Brain microvascular endothelial cell (primary cell): ENCODE results near the gene CCDC146.

ENCODE experiments used
- DNase-seq: peaks from one replicate; pipeline ENCODE4 v3.0.0-alpha.2; 2020
- H3K27ac ChIP-seq: fragments of 250-450 bp; sonication (Bioruptor Pico); 2 replicates; pipeline ENCODE4 v1.5.1; 2020; ENCODE audit warnings: mild to moderate bottlenecking, moderate library complexity
- H3K27me3 ChIP-seq: fragments of 250-450 bp; sonication (Bioruptor Pico); replicated peaks from 2 replicates; pipeline ENCODE4 v1.5.1; 2020; ENCODE audit warnings: mild to moderate bottlenecking
- H3K36me3 ChIP-seq: fragments of 250-450 bp; sonication (Bioruptor Pico); replicated peaks from 2 replicates; pipeline ENCODE4 v1.5.1; 2020; ENCODE audit warnings: mild to moderate bottlenecking
- H3K4me3 ChIP-seq: 2 replicates; pipeline ENCODE4 v1.5.1; 2011; ENCODE audit warnings: low read depth, mild to moderate bottlenecking, control low read depth, low read length, moderate library complexity
- CTCF ChIP-seq: IDR thresholded peaks from 2 replicates; pipeline ENCODE4 v1.5.1; 2011; ENCODE audit warnings: low read depth, mild to moderate bottlenecking, moderate library complexity, low read length, control low read depth, inconsistent platforms; ENCODE audit errors: missing control alignments
- in situ Hi-C: cut with HindIII; loops from 2 replicates; pipeline ENCODE4 v1.10.0; 2017; ENCODE audit warnings: low sequenced_read_pairs, low pct_ligation_motif_present

The CCDC146 gene

DNA sequence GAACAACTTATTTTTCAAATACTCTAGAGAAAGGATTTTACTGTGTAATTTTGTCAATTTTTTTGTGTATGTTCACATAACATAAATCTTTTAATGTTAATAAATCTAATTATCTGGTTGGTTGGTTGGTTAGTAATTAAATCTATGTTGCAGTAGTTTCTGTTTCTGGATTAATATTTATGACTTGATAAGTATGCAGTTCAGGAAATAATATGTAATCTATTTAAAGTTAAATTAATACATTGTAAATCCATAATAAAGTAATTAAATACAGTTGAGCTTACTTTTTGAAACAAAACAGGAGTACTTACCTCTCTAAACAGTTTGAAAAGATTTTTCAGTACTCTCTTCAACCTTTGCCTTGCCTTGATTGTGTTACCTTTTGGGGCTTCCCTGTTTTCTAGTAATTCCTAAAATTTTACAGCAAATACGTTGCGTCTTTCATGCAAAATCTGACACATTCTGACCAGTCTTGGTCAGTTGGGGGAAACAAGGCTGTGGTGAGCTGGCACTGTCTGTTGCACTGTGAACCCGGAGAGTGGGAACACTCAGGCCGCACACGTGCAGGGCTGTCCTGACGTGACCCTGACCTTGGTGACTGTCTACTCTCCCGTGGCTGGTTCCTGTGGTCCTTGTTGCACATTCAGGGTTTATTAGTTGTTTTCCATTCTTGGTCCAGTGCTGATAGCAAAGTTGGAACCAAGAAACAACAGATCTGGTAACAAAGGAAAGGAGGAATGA lies 122.8 kb downstream of the CCDC146 start:
- H3K27ac ChIP-seq = no peak overlapping the region
- no peaks in the 10 kb centered on the region for H3K27me3 ChIP-seq
- H3K36me3 ChIP-seq = no peaks in the 10 kb centered on the region
- H3K4me3 ChIP-seq = no peak overlapping the region
- DNase-seq = no peak
- no peak for TF ChIP-seq CTCF
- in situ Hi-C loops = no loop called here

GRCh38 chr7:77246026-77246640 lies 123.7 kb downstream of the CCDC146 start:
- no peaks in the 10 kb centered on the region for H3K36me3 ChIP-seq
- TF ChIP-seq CTCF = no peak
- no peak overlapping the region for H3K27ac ChIP-seq
- no peaks in the 10 kb centered on the region for H3K27me3 ChIP-seq
- no peak for DNase-seq
- no peak overlapping the region for H3K4me3 ChIP-seq
- in situ Hi-C loops = no loop called here

DNA sequence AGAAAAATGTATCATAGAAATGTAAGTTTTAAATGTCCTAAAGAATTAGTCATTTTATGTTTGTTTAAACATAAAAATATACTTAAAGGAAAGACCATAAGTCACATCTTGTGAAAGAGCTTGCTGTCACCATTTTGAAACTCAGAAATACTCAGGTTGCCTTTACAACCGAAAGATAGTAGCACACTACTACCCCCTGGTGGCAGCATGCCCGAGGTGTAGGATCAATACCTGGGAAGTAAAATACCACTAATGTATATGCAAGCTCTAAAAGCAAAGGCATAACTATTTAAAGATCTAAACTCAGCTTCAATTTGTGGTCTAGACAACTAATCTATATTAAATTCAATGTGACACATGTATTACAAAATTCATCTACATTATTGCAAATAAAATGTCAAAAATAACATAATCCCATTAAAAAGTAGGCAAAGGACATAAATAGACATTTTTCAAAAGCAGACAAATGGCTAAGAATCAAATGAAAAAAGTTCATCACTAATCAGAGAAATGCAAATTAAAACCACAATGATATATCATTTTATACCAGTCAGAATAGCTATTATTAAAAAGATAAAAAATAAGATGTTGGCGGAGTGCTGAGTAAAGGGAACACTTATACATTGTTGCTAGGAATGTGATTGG lies 124.9 kb downstream of the CCDC146 start:
- H3K36me3 ChIP-seq = no peaks in the 10 kb centered on the region
- TF ChIP-seq CTCF = peak; percentile 91
- H3K27me3 ChIP-seq = no peaks in the 10 kb centered on the region
- in situ Hi-C loops = no loop called here
- peak; percentile 75 for DNase-seq
- no peak overlapping the region for H3K27ac ChIP-seq
- H3K4me3 ChIP-seq = no peak overlapping the region

GRCh38 chr7:77248154-77248553 lies 125.7 kb downstream of the CCDC146 start:
- no peak for DNase-seq
- H3K36me3 ChIP-seq = no peaks in the 10 kb centered on the region
- in situ Hi-C loops = no loop called here
- H3K27ac ChIP-seq = no peak overlapping the region
- TF ChIP-seq CTCF = no peak
- no peak overlapping the region for H3K4me3 ChIP-seq
- no peaks in the 10 kb centered on the region for H3K27me3 ChIP-seq

DNA sequence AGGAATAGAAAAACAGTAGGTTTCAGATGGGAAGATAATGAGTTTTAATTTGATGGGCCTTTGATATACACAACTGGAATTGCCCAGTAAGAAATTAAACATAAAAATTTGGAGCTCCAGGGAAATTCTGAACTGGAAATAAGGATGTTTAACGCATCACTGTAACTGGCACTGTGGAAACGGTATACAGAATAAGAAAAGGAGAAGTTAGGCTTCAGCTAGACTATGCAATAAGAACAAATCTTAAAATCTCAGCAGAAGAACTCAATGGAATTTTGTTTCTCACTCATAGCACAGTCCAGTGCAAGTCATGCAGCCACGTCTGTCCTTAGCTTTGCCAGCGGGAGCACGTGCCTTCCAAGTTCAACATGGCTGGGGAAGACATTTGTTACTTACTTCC lies 130.1 kb downstream of the CCDC146 start:
- no peak for TF ChIP-seq CTCF
- Histone ChIP-seq H3K36me3 (no peaks in the 10 kb centered on the region), H3K27ac (no peak overlapping the region), H3K4me3 (no peak overlapping the region), H3K27me3 (no peaks in the 10 kb centered on the region)
- DNase-seq = no peak
- in situ Hi-C loops = no loop called here
